HG03469 (cell line): ENCODE results near the gene NKAIN2.

ENCODE experiments used
- ATAC-seq: cut with Tn5 transposase; IDR thresholded peaks from one replicate; pipeline ENCODE4 v1.9.1; 2021; ENCODE audit warnings: mild to moderate bottlenecking, moderate library complexity, moderate number of reproducible peaks; ENCODE audit not compliant: unreplicated experiment

Gene NKAIN2

GRCh38 chr6:124859366-124859765 lies 1055.7 kb downstream of the NKAIN2 start:
- ATAC-seq = no peak

DNA sequence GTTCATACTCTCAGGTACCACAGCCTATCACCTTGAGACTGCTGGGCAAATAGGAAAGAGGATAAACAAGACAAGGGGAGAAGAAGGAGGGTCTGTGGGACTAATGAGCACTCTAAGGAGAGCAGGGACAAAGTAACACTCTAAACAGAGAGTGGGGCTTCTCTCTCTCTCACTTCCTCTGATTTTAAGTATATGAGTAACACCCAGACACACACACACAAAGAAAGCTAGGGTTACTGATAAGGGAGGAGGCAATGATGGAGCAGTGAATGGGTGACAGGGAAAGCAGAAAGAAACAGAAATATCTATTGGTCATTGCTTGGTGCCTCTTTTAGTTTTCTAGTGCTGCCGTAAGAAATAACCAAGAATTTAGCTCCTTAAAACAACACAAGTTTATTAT lies 1062.4 kb downstream of the NKAIN2 start:
- ATAC-seq = no peak

DNA sequence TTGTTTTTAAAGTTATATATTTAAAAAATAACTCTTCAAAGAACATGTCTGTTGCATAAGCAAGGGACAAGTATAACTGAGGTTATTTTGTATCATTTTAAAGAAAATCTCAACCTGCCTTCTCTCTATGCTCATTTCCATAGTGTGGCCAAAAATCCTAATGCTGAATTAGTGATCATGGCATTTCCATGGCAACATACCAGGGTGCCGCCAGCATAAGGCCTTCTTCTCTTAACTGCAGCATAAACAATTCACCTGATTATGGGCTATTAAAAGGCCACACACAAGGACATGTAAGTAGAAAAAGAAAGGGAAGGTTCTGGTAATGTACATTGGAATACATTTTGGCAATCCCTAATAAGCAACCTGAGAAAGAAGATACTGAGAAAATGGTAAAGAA lies 1063.5 kb downstream of the NKAIN2 start:
- ATAC-seq = no peak

- no peak for ATAC-seq
These were observed 1064.8 kb downstream of the NKAIN2 start for GRCh38 chr6:124868481-124868880.

DNA sequence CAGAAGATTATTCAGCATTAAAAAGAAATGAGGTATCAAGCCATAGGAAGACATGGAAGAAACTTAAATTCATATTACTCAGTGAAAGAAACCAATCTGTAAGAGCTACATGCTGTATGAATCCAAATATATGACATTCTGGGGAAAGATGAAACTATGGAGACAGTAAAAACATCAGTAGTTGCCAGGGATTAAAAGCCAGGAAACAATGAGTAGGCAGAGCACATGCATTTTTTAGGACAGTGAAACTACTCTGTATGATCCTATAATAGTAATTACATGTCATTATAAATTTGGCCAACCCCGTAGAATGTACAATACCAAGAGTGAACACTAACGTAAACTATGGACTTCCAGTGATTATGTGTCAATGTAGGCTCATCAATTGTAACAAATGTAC lies 1065.8 kb downstream of the NKAIN2 start:
- ATAC-seq = no peak

DNA sequence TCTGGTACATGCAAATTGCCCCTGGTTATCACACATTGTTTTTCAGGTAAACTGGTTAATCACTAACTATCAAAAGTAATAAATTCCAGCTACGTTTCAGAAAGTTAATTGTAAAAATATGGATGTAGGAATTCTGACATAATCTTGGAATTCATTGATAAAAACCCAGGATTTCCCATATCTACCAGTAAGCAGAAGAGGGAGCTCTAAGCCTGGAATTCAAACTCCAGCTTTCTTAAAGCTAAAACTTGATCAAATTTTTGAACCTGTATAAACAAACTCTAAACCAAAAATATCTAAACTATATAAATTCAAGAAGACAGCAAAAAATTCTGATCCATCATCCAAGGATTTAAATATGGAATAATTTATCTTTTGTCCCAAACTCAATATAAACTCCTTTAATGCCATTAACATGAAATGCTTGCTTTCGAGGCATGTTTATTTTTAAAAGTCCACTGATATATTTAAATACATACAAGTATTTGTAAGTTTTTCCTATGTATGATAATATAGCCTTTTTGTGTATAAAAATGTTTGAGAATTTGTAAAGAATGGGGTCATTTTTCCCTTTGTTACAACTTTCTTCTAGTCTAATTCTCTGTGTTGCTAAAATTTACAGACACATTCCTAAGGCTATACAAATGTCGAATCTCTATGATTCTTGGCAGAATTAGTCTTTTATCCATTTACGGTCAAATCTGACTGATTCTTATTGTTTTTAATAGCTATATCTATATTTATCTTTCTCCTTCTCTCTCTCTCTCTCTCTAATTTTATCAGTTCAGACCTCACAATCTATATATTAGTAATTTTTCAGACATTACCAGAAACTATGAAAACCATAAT lies 1067.2 kb downstream of the NKAIN2 start:
- ATAC-seq = no peak

GRCh38 chr6:124872361-124873065 lies 1068.8 kb downstream of the NKAIN2 start:
- ATAC-seq = peak; percentile 51

DNA sequence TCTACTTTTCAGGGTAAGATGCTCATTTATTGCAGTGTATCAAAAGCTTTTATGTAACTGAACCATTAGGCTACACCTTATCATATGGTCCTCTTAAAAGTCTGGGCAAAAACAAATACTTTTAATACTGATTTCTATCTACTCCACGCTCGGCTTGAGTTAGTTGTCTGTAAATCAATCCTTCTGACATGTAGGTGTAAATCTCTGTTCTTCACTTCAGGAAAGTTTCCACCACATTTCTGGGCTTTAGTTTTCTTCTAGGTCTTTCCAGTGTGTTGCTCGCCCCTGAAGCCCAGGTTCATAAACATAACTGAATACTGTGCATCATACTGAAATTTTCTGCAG lies 1069.4 kb downstream of the NKAIN2 start:
- no peak for ATAC-seq
